Retinal pigment epithelial cell (primary cell): ENCODE measurements around the gene KRT12.

Experiments
- DNase-seq: peaks from one replicate; pipeline ENCODE4 v3.0.0-alpha.2; 2010; ENCODE audit warnings: low read depth
- H3K4me3 ChIP-seq: 2 replicates; pipeline ENCODE4 v1.5.1; 2011; ENCODE audit warnings: mild to moderate bottlenecking, low read length, control low read depth, moderate library complexity
- TF ChIP-seq, protein P1 (sequence below): conservative IDR thresholded peaks from 2 replicates; pipeline ENCODE4 v1.5.1; 2011; ENCODE audit warnings: low read depth, low read length, control low read depth, inconsistent platforms

KRT12 gene

GRCh38 chr17:40846515-40847144, 20.4 kb downstream of the KRT12 start:
- TF ChIP-seq, protein P1, sequence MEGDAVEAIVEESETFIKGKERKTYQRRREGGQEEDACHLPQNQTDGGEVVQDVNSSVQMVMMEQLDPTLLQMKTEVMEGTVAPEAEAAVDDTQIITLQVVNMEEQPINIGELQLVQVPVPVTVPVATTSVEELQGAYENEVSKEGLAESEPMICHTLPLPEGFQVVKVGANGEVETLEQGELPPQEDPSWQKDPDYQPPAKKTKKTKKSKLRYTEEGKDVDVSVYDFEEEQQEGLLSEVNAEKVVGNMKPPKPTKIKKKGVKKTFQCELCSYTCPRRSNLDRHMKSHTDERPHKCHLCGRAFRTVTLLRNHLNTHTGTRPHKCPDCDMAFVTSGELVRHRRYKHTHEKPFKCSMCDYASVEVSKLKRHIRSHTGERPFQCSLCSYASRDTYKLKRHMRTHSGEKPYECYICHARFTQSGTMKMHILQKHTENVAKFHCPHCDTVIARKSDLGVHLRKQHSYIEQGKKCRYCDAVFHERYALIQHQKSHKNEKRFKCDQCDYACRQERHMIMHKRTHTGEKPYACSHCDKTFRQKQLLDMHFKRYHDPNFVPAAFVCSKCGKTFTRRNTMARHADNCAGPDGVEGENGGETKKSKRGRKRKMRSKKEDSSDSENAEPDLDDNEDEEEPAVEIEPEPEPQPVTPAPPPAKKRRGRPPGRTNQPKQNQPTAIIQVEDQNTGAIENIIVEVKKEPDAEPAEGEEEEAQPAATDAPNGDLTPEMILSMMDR = no peak
- no peak for DNase-seq
- H3K4me3 ChIP-seq = no peak overlapping the region

- no peak for DNase-seq
- TF ChIP-seq, protein P1 = no peak
- H3K4me3 ChIP-seq = no peak overlapping the region
Observed at GRCh38 chr17:40844671-40845107, 22.3 kb downstream of the KRT12 start.

- TF ChIP-seq, protein P1 = no peak
- DNase-seq = no peak
- no peak overlapping the region for H3K4me3 ChIP-seq
Observed at GRCh38 chr17:40843242-40843641, 23.8 kb downstream of the KRT12 start.

DNA sequence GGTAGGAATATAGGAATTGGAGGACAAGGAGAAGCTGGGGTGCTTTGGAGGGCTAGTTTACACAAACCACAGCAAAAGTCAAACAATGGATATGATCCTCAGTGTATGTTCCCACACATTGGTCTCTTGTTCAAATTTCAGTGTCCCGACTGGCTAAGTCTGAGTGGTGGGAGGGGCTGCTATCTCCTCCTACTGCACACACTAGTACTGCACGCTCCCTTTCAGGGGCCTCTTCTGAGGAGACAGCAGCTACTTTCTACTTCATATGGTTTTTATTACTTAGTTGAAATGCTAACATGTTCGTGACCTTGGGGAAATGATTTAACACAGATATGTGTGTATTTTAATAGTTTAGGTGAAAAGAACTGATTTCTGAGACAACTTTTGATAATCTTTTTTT, 25.8 kb downstream of the KRT12 start:
- no peak for DNase-seq
- TF ChIP-seq, protein P1 = no peak
- no peak overlapping the region for H3K4me3 ChIP-seq

GRCh38 chr17:40839194-40839593, 27.8 kb downstream of the KRT12 start:
- H3K4me3 ChIP-seq = no peak overlapping the region
- DNase-seq = no peak
- TF ChIP-seq, protein P1 = no peak

- TF ChIP-seq, protein P1 = no peak
Observed at GRCh38 chr17:40836020-40836419, 31.0 kb downstream of the KRT12 start.

DNA sequence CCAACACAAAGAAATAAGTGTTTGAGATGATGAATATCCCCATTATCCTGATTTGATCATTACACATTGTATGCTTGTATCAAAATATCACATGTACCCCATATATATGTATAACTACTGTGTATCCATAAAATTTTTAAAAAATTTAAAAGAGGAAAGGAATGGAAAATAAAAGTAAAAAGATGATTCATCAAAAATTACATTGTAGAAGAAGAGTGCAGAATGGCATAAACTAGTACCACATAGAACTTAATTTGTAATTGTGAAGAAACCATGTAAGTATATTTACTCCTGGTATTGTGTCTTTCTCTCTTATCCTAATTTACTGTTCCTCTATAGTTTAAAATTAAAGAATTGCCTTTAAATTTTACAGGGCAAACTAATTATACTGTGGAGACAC, 33.1 kb downstream of the KRT12 start:
- no peak for DNase-seq
- no peak overlapping the region for H3K4me3 ChIP-seq
- TF ChIP-seq, protein P1 = no peak

More at GRCh38 chr17:40836020-40836419, 31.0 kb downstream of the KRT12 start:
- no peak for DNase-seq
- no peak overlapping the region for H3K4me3 ChIP-seq
